K562 (cell line): ENCODE results near the gene UNC93B1.
"Not testable (repeated sequence)": the region's sequence is repeated elsewhere in the genome, so short reads cannot be mapped to it uniquely, and the experiment has no call there.

Experiments
- CEBPB ChIP-seq: fragments of 450-650 bp; IDR thresholded peaks from 2 replicates; pipeline ENCODE4 v1.6.1; 2016; ENCODE audit warnings: missing genetic modification characterization, missing compliant biosample characterization
- EP300 ChIP-seq: IDR thresholded peaks from 2 replicates; pipeline ENCODE4 v1.6.1; 2012; ENCODE audit warnings: low read length, improper control_type of control experiment
- FOXA3 ChIP-seq, 2 experiments: fragments of 450-650 bp in 1 of 2; sonication (generic) in 1 of 2; formaldehyde crosslinking; IDR thresholded peaks in 1 of 2; conservative IDR thresholded peaks in 1 of 2; 2 replicates each; pipeline versions ENCODE4 v1.4.0 to v1.8.0; 2020 to 2022; ENCODE audit warnings: mild to moderate bottlenecking in 2 of 2, missing genetic modification reagents in 1 of 2
- IRF9 ChIP-seq: fragments of 450-650 bp; IDR thresholded peaks from 2 replicates; pipeline ENCODE4 v1.6.1; 2016; ENCODE audit warnings: missing biosample characterization, missing genetic modification characterization
- MEF2D ChIP-seq: conservative IDR thresholded peaks from 2 replicates; pipeline ENCODE4 v1.6.1; 2016; ENCODE audit warnings: low read depth, missing genetic modification characterization, missing compliant biosample characterization
- MLLT1 ChIP-seq, 2 experiments: fragments of 450-650 bp; IDR thresholded peaks; 2 replicates each; pipeline ENCODE4 v1.6.1; 2016
- POLR2A ChIP-seq: fragments of 450-650 bp; conservative IDR thresholded peaks from 2 replicates; pipeline ENCODE4 v1.6.1; 2016
- POLR3A ChIP-seq: IDR thresholded peaks from 2 replicates; pipeline ENCODE4 v1.6.1; 2011; ENCODE audit warnings: borderline replicate concordance, mild to moderate bottlenecking, moderate library complexity; ENCODE audit not compliant: insufficient read length, insufficient read depth; ENCODE audit errors: extremely low read depth
- REST ChIP-seq, 2 experiments: fragments of 450-650 bp; formaldehyde crosslinking in 1 of 2; IDR thresholded peaks; 2 replicates each; pipeline versions ENCODE4 v1.4.0 to v1.6.1; 2014 to 2020; ENCODE audit warnings: mild to moderate bottlenecking in 2 of 2, borderline replicate concordance in 1 of 2, low read depth in 1 of 2
- ZNF436 ChIP-seq: fragments of 250-450, 450-650 bp; sonication (Bioruptor Pico); formaldehyde crosslinking; IDR thresholded peaks from 2 replicates; pipeline ENCODE4 v1.7.0; 2020; ENCODE audit warnings: mild to moderate bottlenecking
- ZSCAN29 ChIP-seq: fragments of 450-650 bp; IDR thresholded peaks from 2 replicates; pipeline ENCODE4 v1.6.1; 2017
- TF ChIP-seq, protein P1 (sequence below), 3 experiments: IDR thresholded peaks in 2 of 3; conservative IDR thresholded peaks in 1 of 3; 2 replicates each; pipeline ENCODE4 v1.5.1; 2011 to 2012; ENCODE audit warnings: low read length in 3 of 3, mild to moderate bottlenecking in 3 of 3, control low read depth in 2 of 3, improper control_type of control experiment in 1 of 3, inconsistent platforms in 1 of 3, low read depth in 1 of 3, mixed read lengths in 1 of 3, moderate library complexity in 1 of 3; ENCODE audit not compliant: insufficient read depth in 2 of 3
- TF ChIP-seq, protein P2 (sequence below): fragments of 450-650 bp; IDR thresholded peaks from 2 replicates; pipeline ENCODE4 v1.6.1; 2016
- TF ChIP-seq, protein P3 (sequence below): fragments of 450-650 bp; formaldehyde crosslinking; IDR thresholded peaks from 2 replicates; pipeline ENCODE4 v1.4.0; 2022; ENCODE audit warnings: missing genetic modification characterization

GRCh38 chr11:67993821-67994220 is 10.1 kb downstream of the UNC93B1 start:
- TF ChIP-seq POLR3A; IRF9; MLLT1 (IDR thresholded peaks at IDR 0.05); REST (CRISPR knock-in tag; IDR thresholded peaks at IDR 0.05; ENCODE audit: low read depth); ZSCAN29; EP300; MEF2D; POLR2A; FOXA3 (CRISPR knock-in tag; conservative IDR thresholded peaks at IDR 0.05 in 1 of 2, IDR thresholded peaks at IDR 0.05 in 1 of 2); CEBPB (tag); ZNF436 (CRISPR knock-in tag): not testable (repeated sequence)
- TF ChIP-seq, protein P1, sequence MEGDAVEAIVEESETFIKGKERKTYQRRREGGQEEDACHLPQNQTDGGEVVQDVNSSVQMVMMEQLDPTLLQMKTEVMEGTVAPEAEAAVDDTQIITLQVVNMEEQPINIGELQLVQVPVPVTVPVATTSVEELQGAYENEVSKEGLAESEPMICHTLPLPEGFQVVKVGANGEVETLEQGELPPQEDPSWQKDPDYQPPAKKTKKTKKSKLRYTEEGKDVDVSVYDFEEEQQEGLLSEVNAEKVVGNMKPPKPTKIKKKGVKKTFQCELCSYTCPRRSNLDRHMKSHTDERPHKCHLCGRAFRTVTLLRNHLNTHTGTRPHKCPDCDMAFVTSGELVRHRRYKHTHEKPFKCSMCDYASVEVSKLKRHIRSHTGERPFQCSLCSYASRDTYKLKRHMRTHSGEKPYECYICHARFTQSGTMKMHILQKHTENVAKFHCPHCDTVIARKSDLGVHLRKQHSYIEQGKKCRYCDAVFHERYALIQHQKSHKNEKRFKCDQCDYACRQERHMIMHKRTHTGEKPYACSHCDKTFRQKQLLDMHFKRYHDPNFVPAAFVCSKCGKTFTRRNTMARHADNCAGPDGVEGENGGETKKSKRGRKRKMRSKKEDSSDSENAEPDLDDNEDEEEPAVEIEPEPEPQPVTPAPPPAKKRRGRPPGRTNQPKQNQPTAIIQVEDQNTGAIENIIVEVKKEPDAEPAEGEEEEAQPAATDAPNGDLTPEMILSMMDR (IDR thresholded peaks at IDR 0.05 in 2 of 3, conservative IDR thresholded peaks at IDR 0.05 in 1 of 3; ENCODE audit: insufficient read depth in 2 of 3, low read depth in 1 of 3, low read length in 3 of 3): peak; percentile 59 to 62 (median 59)
- TF ChIP-seq REST (IDR thresholded peaks at IDR 0.05; ENCODE audit: borderline replicate concordance): peak; percentile 72; the same call in 1 of the 2 replicates
- TF ChIP-seq, protein P2, sequence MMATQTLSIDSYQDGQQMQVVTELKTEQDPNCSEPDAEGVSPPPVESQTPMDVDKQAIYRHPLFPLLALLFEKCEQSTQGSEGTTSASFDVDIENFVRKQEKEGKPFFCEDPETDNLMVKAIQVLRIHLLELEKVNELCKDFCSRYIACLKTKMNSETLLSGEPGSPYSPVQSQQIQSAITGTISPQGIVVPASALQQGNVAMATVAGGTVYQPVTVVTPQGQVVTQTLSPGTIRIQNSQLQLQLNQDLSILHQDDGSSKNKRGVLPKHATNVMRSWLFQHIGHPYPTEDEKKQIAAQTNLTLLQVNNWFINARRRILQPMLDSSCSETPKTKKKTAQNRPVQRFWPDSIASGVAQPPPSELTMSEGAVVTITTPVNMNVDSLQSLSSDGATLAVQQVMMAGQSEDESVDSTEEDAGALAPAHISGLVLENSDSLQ: not testable (repeated sequence)
- TF ChIP-seq, protein P3, sequence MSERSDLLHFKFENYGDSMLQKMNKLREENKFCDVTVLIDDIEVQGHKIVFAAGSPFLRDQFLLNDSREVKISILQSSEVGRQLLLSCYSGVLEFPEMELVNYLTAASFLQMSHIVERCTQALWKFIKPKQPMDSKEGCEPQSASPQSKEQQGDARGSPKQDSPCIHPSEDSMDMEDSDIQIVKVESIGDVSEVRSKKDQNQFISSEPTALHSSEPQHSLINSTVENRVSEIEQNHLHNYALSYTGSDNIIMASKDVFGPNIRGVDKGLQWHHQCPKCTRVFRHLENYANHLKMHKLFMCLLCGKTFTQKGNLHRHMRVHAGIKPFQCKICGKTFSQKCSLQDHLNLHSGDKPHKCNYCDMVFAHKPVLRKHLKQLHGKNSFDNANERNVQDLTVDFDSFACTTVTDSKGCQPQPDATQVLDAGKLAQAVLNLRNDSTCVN (CRISPR knock-in tag): not testable (repeated sequence)
